SK-N-SH (cell line): ENCODE results near the gene ZFPL1.

Source experiments
- CTCF ChIP-seq: fragments of 200-600 bp; sonication (generic); IDR thresholded peaks from 2 replicates; pipeline ENCODE4 v1.6.1; 2017; ENCODE audit warnings: antibody characterized with exemption, mild to moderate bottlenecking, moderate library complexity
- FOXM1 ChIP-seq: IDR thresholded peaks from 2 replicates; pipeline ENCODE4 v1.4.0; 2012; ENCODE audit warnings: low read depth, mild to moderate bottlenecking
- JUND ChIP-seq: IDR thresholded peaks from 2 replicates; pipeline ENCODE4 v1.4.0; 2012
- MAX ChIP-seq: IDR thresholded peaks from 2 replicates; pipeline ENCODE4 v1.4.0; 2012; ENCODE audit warnings: low read depth
- MXI1 ChIP-seq: IDR thresholded peaks from 2 replicates; pipeline ENCODE4 v1.6.1; 2012; ENCODE audit warnings: mild to moderate bottlenecking, low read depth, low read length, improper control_type of control experiment
- NRF1 ChIP-seq: IDR thresholded peaks from 2 replicates; pipeline ENCODE4 v1.6.1; 2012; ENCODE audit warnings: low read depth, mild to moderate bottlenecking, low read length
- PBX3 ChIP-seq: IDR thresholded peaks from 2 replicates; pipeline ENCODE4; 2012
- RAD21 ChIP-seq: IDR thresholded peaks from 2 replicates; pipeline ENCODE4 v1.6.1; 2012; ENCODE audit warnings: mild to moderate bottlenecking, low read length
- TAF1 ChIP-seq: IDR thresholded peaks from 2 replicates; pipeline ENCODE4 v1.6.1; 2012; ENCODE audit warnings: low read depth, mild to moderate bottlenecking, low read length, moderate library complexity, borderline replicate concordance
- TCF12 ChIP-seq: IDR thresholded peaks from 2 replicates; pipeline ENCODE4 v1.4.0; 2012
- TEAD4 ChIP-seq: IDR thresholded peaks from 2 replicates; pipeline ENCODE4 v1.4.0; 2012; ENCODE audit warnings: mild to moderate bottlenecking, borderline replicate concordance; ENCODE audit not compliant: insufficient read depth
- USF2 ChIP-seq: fragments of 150-350 bp; IDR thresholded peaks from 2 replicates; pipeline ENCODE4 v1.6.1; 2017; ENCODE audit warnings: antibody characterized with exemption, low read length, low read depth, borderline replicate concordance

- TF ChIP-seq CTCF (no peak), USF2 (no peak), JUND (no peak), RAD21 (no peak), NRF1 (no peak), FOXM1 (no peak), PBX3 (no peak), TAF1 (no peak), MAX (no peak), MXI1 (no peak), TEAD4 (no peak), TCF12 (no peak)
These were observed 6.6 kb downstream of the ZFPL1 start for GRCh38 chr11:65090628-65091027.
